HepG2 (cell line): ENCODE results near the gene MORN1. TPM values are rescaled to one million over a fixed set of nuclear protein-coding genes. Genes with fewer than 3 reads are reported as not detected.

ENCODE experiments used
- CSRNP1 ChIP-seq: sonication (generic); formaldehyde crosslinking; IDR thresholded peaks from 2 replicates; pipeline ENCODE4 v1.8.1; 2023; ENCODE audit warnings: mild to moderate bottlenecking, missing genetic modification reagents
- ELK4 ChIP-seq: sonication (generic); formaldehyde crosslinking; IDR thresholded peaks from 2 replicates; pipeline ENCODE4 v1.9.0; 2021; ENCODE audit warnings: missing genetic modification reagents, borderline replicate concordance
- FOXA3 ChIP-seq: IDR thresholded peaks from 2 replicates; pipeline ENCODE4 v1.6.1; 2016; ENCODE audit warnings: missing genetic modification reagents, missing compliant biosample characterization
- KLF13 ChIP-seq: sonication (generic); formaldehyde crosslinking; IDR thresholded peaks from 2 replicates; pipeline ENCODE4 v1.4.0; 2020; ENCODE audit warnings: mild to moderate bottlenecking, missing genetic modification reagents
- NCOR1 ChIP-seq: fragments of 200-600 bp; sonication (generic); IDR thresholded peaks from 2 replicates; pipeline ENCODE4 v1.7.0; 2017; ENCODE audit warnings: antibody characterized with exemption, low read length, borderline replicate concordance
- PATZ1 ChIP-seq: sonication (generic); formaldehyde crosslinking; IDR thresholded peaks from 2 replicates; pipeline ENCODE4 v1.4.0; 2020; ENCODE audit warnings: missing genetic modification reagents
- SP1 ChIP-seq, 2 experiments: fragments of 450-650 bp in 1 of 2; sonication (generic) in 1 of 2; formaldehyde crosslinking in 1 of 2; IDR thresholded peaks; 2 replicates each; pipeline versions ENCODE4 v1.4.0 to v1.6.1; 2016 to 2020; ENCODE audit warnings: missing genetic modification reagents in 1 of 2
- SRF ChIP-seq: IDR thresholded peaks from 2 replicates; pipeline ENCODE4 v1.6.1; 2011; ENCODE audit warnings: mild to moderate bottlenecking, low read depth, low read length, moderate library complexity
- SYNCRIP ChIP-seq: fragments of 200-400 bp; formaldehyde crosslinking; IDR thresholded peaks from 2 replicates; pipeline ENCODE4 v1.6.1; 2018; ENCODE audit warnings: mild to moderate bottlenecking, low read depth, low read length; ENCODE audit not compliant: insufficient read depth
- TFE3 ChIP-seq: IDR thresholded peaks from 2 replicates; pipeline ENCODE4 v1.6.1; 2016
- TRAFD1 ChIP-seq: sonication (generic); formaldehyde crosslinking; IDR thresholded peaks from 2 replicates; pipeline ENCODE4 v1.5.1; 2020; ENCODE audit warnings: missing genetic modification reagents, mild to moderate bottlenecking, borderline replicate concordance
- ZIK1 ChIP-seq: sonication (generic); formaldehyde crosslinking; IDR thresholded peaks from 2 replicates; pipeline ENCODE4 v1.5.0; 2020; ENCODE audit warnings: mild to moderate bottlenecking, low read depth, missing genetic modification reagents, borderline replicate concordance
- ZNF660 ChIP-seq: sonication (generic); formaldehyde crosslinking; IDR thresholded peaks from 2 replicates; pipeline ENCODE4 v1.5.1; 2020; ENCODE audit warnings: mild to moderate bottlenecking, low read depth, missing genetic modification reagents, borderline replicate concordance
- polyA plus RNA-seq, 8 experiments: library from polyadenylated mRNA; depleted of rRNA in 3 of 8; stranded (reverse) in 7 of 8; unstranded in 1 of 8; fragments of >200 nt; fragmentation: Illumina TruSeq in 4 of 8; extraction: Trizol in 4 of 8; gene quantifications; 2 replicates each; pipeline versions ENCODE4 v1.2.1 to v1.2.3, GENCODE V29; 2011 to 2016; ENCODE audit warnings: low read depth in 4 of 8, missing spikeins in 1 of 8, mixed read lengths in 1 of 8; ENCODE audit not compliant: insufficient read depth in 1 of 8
- total RNA-seq, 5 experiments: library from RNA; depleted of rRNA; stranded (reverse); fragments of >200 nt; fragmentation: Illumina TruSeq; extraction: Trizol; gene quantifications; 2 replicates each; pipeline ENCODE4 v1.2.3, GENCODE V29; 2016; ENCODE audit warnings: low read depth in 1 of 5

MORN1 gene
- total and polyA plus RNA-seq, 2 of the 13 experiments (the other 11 are each of a cell fraction or from before 2014, with no cell fraction given) = 3.1 to 6.5 TPM

GRCh38 chr1:2391041-2391930 lies at the start of gene MORN1, which contains the start of gene RER1 (continued):
- TF ChIP-seq ELK4 (no peak), SP1 (IDR thresholded peaks at IDR 0.05) (no peak), SP1 (CRISPR knock-in tag; IDR thresholded peaks at IDR 0.05) (peak; percentile 90), PATZ1 (CRISPR knock-in tag) (peak; percentile 62; the same call in 1 of the 2 replicates), FOXA3 (CRISPR knock-in tag) (peak; percentile 31; the same call in 1 of the 2 replicates), CSRNP1 (CRISPR knock-in tag) (0 out of 2 replicates have a peak, but pooled peaks have one; percentile 66), TRAFD1 (CRISPR knock-in tag) (no peak), ZIK1 (CRISPR knock-in tag) (peak; percentile 25; the same call in 1 of the 2 replicates), SYNCRIP (no peak), NCOR1 (peak; percentile 37; the same call in 1 of the 2 replicates), KLF13 (CRISPR knock-in tag) (no peak), TFE3 (CRISPR knock-in tag) (no peak), SRF (peak; percentile 74; the same call in 1 of the 2 replicates), ZNF660 (CRISPR knock-in tag) (no peak)
